GM13977 (cell line): Measurements from ENCODE around the gene CBX4.

ENCODE experiments used
- DNase-seq: peaks from one replicate; pipeline ENCODE4 v3.0.0; 2012; ENCODE audit warnings: low spot score
- CTCF ChIP-seq: IDR thresholded peaks from 2 replicates; pipeline ENCODE4 v1.5.1; 2012; ENCODE audit warnings: mild to moderate bottlenecking, control low read depth; ENCODE audit not compliant: insufficient read depth; ENCODE audit errors: extremely low read depth, missing control alignments
- in situ Hi-C: fragments of 300-500 bp; cut with MboI; formaldehyde crosslinking; loops from one replicate; pipeline ENCODE4 v1.12.0; 2022; ENCODE audit warnings: low sequenced_read_pairs, low pct_unique_long_range_greater_than_20kb, mixed read lengths, inconsistent platforms; ENCODE audit not compliant: unreplicated experiment

CBX4 gene

GRCh38 chr17:79866791-79867518, 27.7 kb upstream of the CBX4 start:
- in situ Hi-C loops: no loop called here
- no peak for DNase-seq

GRCh38 chr17:79865351-79866210, 26.3 kb upstream of the CBX4 start:
- in situ Hi-C loops: no loop called here

More at GRCh38 chr17:79866791-79867518, 27.7 kb upstream of the CBX4 start:
- TF ChIP-seq CTCF: no peak

GRCh38 chr17:79864617-79865250, 25.5 kb upstream of the CBX4 start:
- TF ChIP-seq CTCF: no peak
- in situ Hi-C loops: no loop called here
- no peak for DNase-seq

More at GRCh38 chr17:79865351-79866210, 26.3 kb upstream of the CBX4 start:
- no peak for TF ChIP-seq CTCF
- DNase-seq: peak; percentile 67

- TF ChIP-seq CTCF: no peak
- DNase-seq: no peak
- in situ Hi-C loops: no loop called here
Observed at GRCh38 chr17:79864147-79864546, 24.9 kb upstream of the CBX4 start.

- no peak for DNase-seq
- in situ Hi-C loops: no loop called here
- TF ChIP-seq CTCF: no peak
Observed at GRCh38 chr17:79862771-79863440, 23.7 kb upstream of the CBX4 start.

GRCh38 chr17:79862238-79862637, 23.0 kb upstream of the CBX4 start:
- in situ Hi-C loops: no loop called here
- TF ChIP-seq CTCF: no peak
- DNase-seq: no peak
